IgD-negative memory B cell (primary cell): ENCODE data around the gene MYH1. TPM values are rescaled to one million over a fixed set of nuclear protein-coding genes. Genes with fewer than 3 reads are reported as not detected.

Experiments used
- H3K27ac Mint-ChIP-seq, 3 donors: one replicate each; pipeline ENCODE4 v1.8.0; 2020 to 2022; ENCODE audit warnings: mild to moderate bottlenecking in 3 of 3, mixed read lengths in 3 of 3, moderate library complexity in 1 of 3
- H3K27me3 Mint-ChIP-seq: one replicate; pipeline ENCODE4 v1.8.0; 2021; ENCODE audit warnings: mixed read lengths
- H3K36me3 Mint-ChIP-seq: one replicate; pipeline ENCODE4 v1.8.0; 2020; ENCODE audit warnings: mild to moderate bottlenecking, mixed read lengths
- H3K4me1 Mint-ChIP-seq, 3 donors: one replicate each; pipeline ENCODE4 v1.8.0; 2020 to 2022; ENCODE audit warnings: mixed read lengths in 3 of 3, mild to moderate bottlenecking in 1 of 3
- H3K4me3 Mint-ChIP-seq, 4 donors: one replicate each; pipeline ENCODE4 v1.8.0; 2020 to 2022; ENCODE audit warnings: mild to moderate bottlenecking in 4 of 4, mixed read lengths in 4 of 4, moderate library complexity in 3 of 4
- H3K9me3 Mint-ChIP-seq, 3 donors: one replicate each; pipeline ENCODE4 v1.8.0; 2020 to 2021; ENCODE audit warnings: mixed read lengths in 3 of 3, mild to moderate bottlenecking in 1 of 3
- polyA plus RNA-seq: library from polyadenylated mRNA; unstranded; fragments of 300-500 nt; fragmentation: Illumina TruSeq; gene quantifications from one replicate; pipeline ENCODE4 v1.2.3, GENCODE V29; 2021

MYH1 gene
- polyA plus RNA-seq, 1 donor from 2014 or later: not detected

- no peaks in the 10 kb centered on the region for H3K36me3 Mint-ChIP-seq
- no peak overlapping the region for H3K4me3 Mint-ChIP-seq
- no peak overlapping the region for H3K27ac Mint-ChIP-seq
- H3K4me1 Mint-ChIP-seq: peaks cover 0 to 2% (median 0%) of the 10 kb centered on the region in 3 donors
- no peaks in the 10 kb centered on the region for H3K9me3 Mint-ChIP-seq
- peaks cover 2% of the 10 kb centered on the region for H3K27me3 Mint-ChIP-seq
Measured at GRCh38 chr17:10516638-10517037, 1.7 kb downstream of the MYH1 start.

- Mint-ChIP-seq H3K9me3 (no peaks in the 10 kb centered on the region), H3K4me3 (no peak overlapping the region), H3K4me1 (peaks cover 0 to 2% (median 0%) of the 10 kb centered on the region in 3 donors), H3K27me3 (peaks cover 2% of the 10 kb centered on the region), H3K27ac (no peak overlapping the region), H3K36me3 (no peaks in the 10 kb centered on the region)
Measured at GRCh38 chr17:10516065-10516464, 2.3 kb downstream of the MYH1 start.

GRCh38 chr17:10513299-10514067 lies 4.9 kb downstream of the MYH1 start:
- peaks cover 2% of the 10 kb centered on the region for H3K27me3 Mint-ChIP-seq
- peak overlapping the region in 1 of 3 donors; percentile 28 for H3K27ac Mint-ChIP-seq
- peaks cover 0 to 3% (median 0%) of the 10 kb centered on the region in 3 donors for H3K9me3 Mint-ChIP-seq
- H3K4me1 Mint-ChIP-seq: peaks cover 0 to 2% (median 0%) of the 10 kb centered on the region in 3 donors
- H3K36me3 Mint-ChIP-seq: no peaks in the 10 kb centered on the region
- H3K4me3 Mint-ChIP-seq: peak overlapping the region in 1 of 4 donors; percentile 1

- Mint-ChIP-seq H3K27ac (no peak overlapping the region), H3K36me3 (no peaks in the 10 kb centered on the region), H3K4me1 (peaks cover 0 to 2% (median 0%) of the 10 kb centered on the region in 3 donors), H3K4me3 (no peak overlapping the region), H3K9me3 (peaks cover 0 to 3% (median 0%) of the 10 kb centered on the region in 3 donors), H3K27me3 (peaks cover 2% of the 10 kb centered on the region)
Measured at GRCh38 chr17:10512856-10513255, 5.5 kb downstream of the MYH1 start.

- no peaks in the 10 kb centered on the region for H3K4me1 Mint-ChIP-seq
Measured at GRCh38 chr17:10499950-10500349, 18.4 kb downstream of the MYH1 start.

GRCh38 chr17:10492004-10492403 lies 26.3 kb downstream of the MYH1 start:
- peaks cover 8 to 28% (median 16%) of the 10 kb centered on the region in 3 donors for H3K9me3 Mint-ChIP-seq
- no peak overlapping the region for H3K4me3 Mint-ChIP-seq
- H3K27me3 Mint-ChIP-seq: peaks cover 5% of the 10 kb centered on the region
- H3K4me1 Mint-ChIP-seq: no peaks in the 10 kb centered on the region
- peaks cover 1% of the 10 kb centered on the region for H3K36me3 Mint-ChIP-seq
- no peak overlapping the region for H3K27ac Mint-ChIP-seq

More at GRCh38 chr17:10499950-10500349, 18.4 kb downstream of the MYH1 start:
- Mint-ChIP-seq H3K36me3 (no peaks in the 10 kb centered on the region), H3K27ac (no peak overlapping the region), H3K27me3 (peaks cover 5% of the 10 kb centered on the region), H3K9me3 (peaks cover 0 to 5% (median 0%) of the 10 kb centered on the region in 3 donors), H3K4me3 (no peak overlapping the region)

- H3K27me3 Mint-ChIP-seq: no peaks in the 10 kb centered on the region
- peaks cover 18 to 32% (median 31%) of the 10 kb centered on the region in 3 donors for H3K9me3 Mint-ChIP-seq
- no peaks in the 10 kb centered on the region for H3K4me1 Mint-ChIP-seq
- H3K27ac Mint-ChIP-seq: no peak overlapping the region
- no peak overlapping the region for H3K4me3 Mint-ChIP-seq
- H3K36me3 Mint-ChIP-seq: no peaks in the 10 kb centered on the region
Measured at GRCh38 chr17:10482252-10482651, 36.1 kb downstream of the MYH1 start.

- Mint-ChIP-seq H3K9me3 (peaks cover 1 to 12% (median 8%) of the 10 kb centered on the region in 3 donors), H3K4me3 (no peak overlapping the region), H3K27me3 (no peaks in the 10 kb centered on the region), H3K4me1 (no peaks in the 10 kb centered on the region), H3K27ac (no peak overlapping the region), H3K36me3 (no peaks in the 10 kb centered on the region)
Measured at GRCh38 chr17:10477701-10478100, 40.6 kb downstream of the MYH1 start.

GRCh38 chr17:10474536-10474935 lies 43.8 kb downstream of the MYH1 start:
- H3K4me1 Mint-ChIP-seq: no peaks in the 10 kb centered on the region
- no peaks in the 10 kb centered on the region for H3K36me3 Mint-ChIP-seq
- no peak overlapping the region for H3K27ac Mint-ChIP-seq
- H3K4me3 Mint-ChIP-seq: no peak overlapping the region
- H3K9me3 Mint-ChIP-seq: no peaks in the 10 kb centered on the region
- no peaks in the 10 kb centered on the region for H3K27me3 Mint-ChIP-seq

- Mint-ChIP-seq H3K27ac (no peak overlapping the region), H3K36me3 (no peaks in the 10 kb centered on the region), H3K9me3 (no peaks in the 10 kb centered on the region), H3K4me3 (no peak overlapping the region), H3K4me1 (no peaks in the 10 kb centered on the region), H3K27me3 (no peaks in the 10 kb centered on the region)
Measured at GRCh38 chr17:10471858-10472257, 46.5 kb downstream of the MYH1 start.

GRCh38 chr17:10469459-10469858 lies 48.9 kb downstream of the MYH1 start, which contains the start of gene MYH4:
Gene MYH4 (minus strand): TSS chr17:10469559. CDS start chr17:10466745, 2,814 bp downstream.
- H3K27me3 Mint-ChIP-seq: no peaks in the 10 kb centered on the region
- no peaks in the 10 kb centered on the region for H3K36me3 Mint-ChIP-seq
- no peaks in the 10 kb centered on the region for H3K4me1 Mint-ChIP-seq
- no peak within 1 kb of the TSS for H3K4me3 Mint-ChIP-seq
- no peak within 1 kb of the TSS for H3K27ac Mint-ChIP-seq
- H3K9me3 Mint-ChIP-seq: peaks cover 0 to 10% (median 0%) of the 10 kb centered on the region in 3 donors

- H3K4me1 Mint-ChIP-seq: no peaks in the 10 kb centered on the region
- peaks cover 0 to 14% (median 2%) of the 10 kb centered on the region in 3 donors for H3K9me3 Mint-ChIP-seq
- no peak overlapping the region for H3K27ac Mint-ChIP-seq
- peaks cover 1% of the 10 kb centered on the region for H3K27me3 Mint-ChIP-seq
- no peaks in the 10 kb centered on the region for H3K36me3 Mint-ChIP-seq
- no peak overlapping the region for H3K4me3 Mint-ChIP-seq
Measured at GRCh38 chr17:10463402-10463801, 54.9 kb downstream of the MYH1 start.

- no peak overlapping the region for H3K4me3 Mint-ChIP-seq
- H3K36me3 Mint-ChIP-seq: no peaks in the 10 kb centered on the region
- peaks cover 4% of the 10 kb centered on the region for H3K27me3 Mint-ChIP-seq
- no peaks in the 10 kb centered on the region for H3K4me1 Mint-ChIP-seq
- H3K27ac Mint-ChIP-seq: no peak overlapping the region
- peaks cover 0 to 8% (median 2%) of the 10 kb centered on the region in 3 donors for H3K9me3 Mint-ChIP-seq
Measured at GRCh38 chr17:10460062-10460461, 58.3 kb downstream of the MYH1 start.

- H3K27me3 Mint-ChIP-seq: peaks cover 4% of the 10 kb centered on the region
Measured at GRCh38 chr17:10458701-10459100, 59.6 kb downstream of the MYH1 start.

GRCh38 chr17:10457952-10458351 lies 60.4 kb downstream of the MYH1 start:
- no peak overlapping the region for H3K27ac Mint-ChIP-seq
- H3K4me3 Mint-ChIP-seq: no peak overlapping the region
- H3K27me3 Mint-ChIP-seq: peaks cover 4% of the 10 kb centered on the region
- peaks cover 0 to 2% (median 2%) of the 10 kb centered on the region in 3 donors for H3K9me3 Mint-ChIP-seq
- H3K36me3 Mint-ChIP-seq: no peaks in the 10 kb centered on the region
- H3K4me1 Mint-ChIP-seq: no peaks in the 10 kb centered on the region

More at GRCh38 chr17:10458701-10459100, 59.6 kb downstream of the MYH1 start:
- Mint-ChIP-seq H3K36me3 (no peaks in the 10 kb centered on the region), H3K27ac (no peak overlapping the region), H3K4me1 (no peaks in the 10 kb centered on the region), H3K9me3 (peaks cover 0 to 2% (median 2%) of the 10 kb centered on the region in 3 donors), H3K4me3 (no peak overlapping the region)
